IPS-NIHi11 (cell line): ENCODE measurements around the gene NOX3.
"Not testable (repeated sequence)": the region's sequence is repeated elsewhere in the genome, so short reads cannot be mapped to it uniquely, and the experiment has no call there.

Experiments used
- DNase-seq: peaks from one replicate; pipeline ENCODE4 v3.0.0; 2012; ENCODE audit warnings: mixed read lengths, low spot score

Gene NOX3

DNA sequence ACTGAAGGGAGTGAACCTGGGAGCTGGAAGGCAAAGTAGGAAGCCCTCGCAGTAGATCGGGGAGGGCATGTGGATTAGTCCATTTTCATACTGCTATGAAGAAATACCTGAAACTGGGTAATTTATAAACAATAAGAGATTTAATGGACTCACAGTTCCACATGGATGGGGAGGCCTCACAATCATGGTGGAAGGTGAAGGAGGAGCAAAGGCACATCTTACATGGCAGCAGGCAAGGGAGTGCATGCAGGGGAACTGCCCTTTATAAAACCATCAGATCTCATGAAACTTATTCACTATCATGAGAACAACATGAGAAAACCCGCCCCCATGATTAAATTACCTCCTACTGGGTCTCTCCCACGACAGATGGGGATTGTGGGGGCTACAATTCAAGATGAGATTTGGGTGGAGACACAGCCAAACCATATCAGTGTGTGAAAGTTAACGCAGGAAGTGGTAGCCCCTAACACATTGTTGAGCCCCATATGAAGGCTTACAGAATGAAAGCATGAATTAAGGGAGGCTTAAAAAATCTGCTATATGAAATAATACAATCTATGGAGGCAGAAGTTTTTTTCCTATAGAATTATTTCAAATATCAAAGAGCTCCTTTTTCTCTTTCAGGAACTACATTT, 15.5 kb upstream of the NOX3 start:
- not testable (repeated sequence) for DNase-seq

DNA sequence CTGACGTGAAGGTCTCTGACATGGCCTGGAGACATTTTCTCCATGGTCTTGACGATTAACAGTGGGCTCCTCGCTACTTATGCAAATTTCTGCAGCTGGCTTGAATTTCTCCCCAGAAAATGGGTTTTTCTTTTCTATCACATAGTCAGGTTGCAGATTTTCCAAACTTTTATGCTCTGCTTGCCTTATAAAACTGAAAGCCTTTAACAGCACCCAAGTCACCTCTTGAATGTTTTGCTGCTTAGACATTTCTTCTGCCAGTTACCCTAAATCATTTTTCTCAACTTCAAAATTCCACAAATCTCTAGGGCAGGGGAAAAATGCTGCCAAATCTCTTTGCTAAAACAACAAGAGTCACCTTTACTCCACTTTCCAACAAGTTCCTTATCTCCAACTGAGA, 12.9 kb upstream of the NOX3 start:
- DNase-seq = not testable (repeated sequence)

DNA sequence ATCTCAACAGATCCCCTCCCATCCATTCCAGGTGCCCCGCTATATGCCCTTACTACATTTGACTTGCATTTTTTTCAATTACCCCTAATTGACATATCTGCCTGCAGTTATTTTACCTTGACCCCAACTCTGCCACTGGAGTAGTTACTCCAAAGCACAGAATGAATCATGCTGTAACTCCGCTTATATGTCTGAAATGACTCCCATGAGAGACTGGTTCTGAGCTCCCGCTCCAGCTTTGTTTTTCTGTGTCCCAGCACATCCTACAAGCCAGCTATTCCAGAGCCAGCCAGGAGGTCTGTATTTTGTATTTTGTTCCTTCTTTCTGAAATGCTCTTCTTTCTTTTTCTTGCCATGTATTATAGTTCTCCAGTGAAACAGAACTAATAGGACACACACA, 10.9 kb upstream of the NOX3 start:
- no peak for DNase-seq

DNA sequence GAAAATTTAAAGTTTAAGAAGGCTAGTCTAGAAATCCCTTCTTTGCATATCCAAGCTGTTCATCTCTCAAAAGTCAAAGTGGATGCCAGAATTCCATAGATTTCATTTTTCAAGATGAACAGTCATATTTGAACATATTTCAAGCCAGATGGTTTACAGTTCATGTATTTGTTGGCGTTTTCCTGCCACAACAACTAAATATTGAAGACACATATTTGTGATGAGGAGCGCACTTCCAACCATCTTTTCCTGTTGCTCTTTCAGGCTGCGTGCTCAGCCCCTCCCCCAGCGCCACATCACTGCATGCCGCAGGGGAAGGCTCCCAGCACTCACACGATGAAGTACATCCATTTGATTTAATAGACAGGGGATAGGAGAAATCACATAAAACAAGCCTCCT, 5.9 kb upstream of the NOX3 start:
- no peak for DNase-seq

DNA sequence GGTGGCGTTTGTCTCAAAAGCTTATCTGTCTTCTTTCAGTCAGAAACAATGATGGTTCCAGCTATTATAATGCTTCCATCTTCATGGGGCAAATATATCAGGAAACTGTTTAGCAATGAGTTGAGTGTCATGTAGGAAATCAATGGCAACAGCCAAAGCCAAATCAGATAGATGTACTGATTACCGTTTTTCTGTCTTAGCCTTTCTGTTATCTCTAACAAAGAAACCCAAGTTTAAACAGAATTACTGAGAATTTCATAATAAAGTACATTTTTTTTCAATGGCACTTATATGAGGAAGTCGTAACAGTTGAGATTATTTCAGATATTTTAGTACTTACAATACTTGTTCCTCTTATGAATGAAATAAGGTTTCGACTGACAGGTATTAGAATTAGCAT, 1.2 kb downstream of the NOX3 start:
- no peak for DNase-seq

DNA sequence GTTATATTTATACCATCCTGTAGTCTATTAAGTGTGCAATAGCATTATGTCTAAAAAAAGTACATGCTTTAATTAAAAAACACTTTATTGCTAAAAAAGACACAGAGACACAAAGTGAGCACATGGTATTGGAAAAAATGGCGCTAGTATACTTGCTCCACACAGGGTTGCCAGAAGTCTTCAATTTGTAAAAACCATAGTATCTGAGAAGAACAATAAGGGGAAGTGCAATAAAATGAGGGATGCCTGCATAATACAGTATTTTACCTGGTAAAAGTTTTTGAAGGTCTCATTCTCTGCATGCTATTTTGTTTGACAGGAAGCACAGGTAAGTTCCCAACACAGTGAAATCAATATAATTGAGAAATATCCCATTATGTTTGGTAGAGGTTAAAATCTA, 1.6 kb downstream of the NOX3 start:
- DNase-seq = no peak

DNA sequence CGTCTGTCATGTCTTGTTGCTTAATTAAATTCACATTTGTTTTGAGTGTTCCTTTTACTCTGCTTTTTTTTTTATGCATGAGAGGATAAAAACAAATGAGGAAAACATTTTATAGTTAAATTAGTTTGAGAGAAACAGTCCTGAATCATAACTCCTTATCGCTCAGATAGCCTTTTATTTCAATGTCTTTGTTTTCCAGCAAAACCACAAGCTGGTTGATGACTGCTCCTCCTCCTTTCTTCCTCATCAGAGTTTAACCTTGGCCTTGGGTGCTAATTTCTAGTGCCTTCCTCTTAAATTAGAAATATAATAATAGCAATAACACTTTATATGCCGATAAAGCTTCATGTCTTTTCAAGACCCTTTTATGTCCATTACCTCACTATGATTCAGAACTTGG, 3.1 kb downstream of the NOX3 start:
- no peak for DNase-seq

DNA sequence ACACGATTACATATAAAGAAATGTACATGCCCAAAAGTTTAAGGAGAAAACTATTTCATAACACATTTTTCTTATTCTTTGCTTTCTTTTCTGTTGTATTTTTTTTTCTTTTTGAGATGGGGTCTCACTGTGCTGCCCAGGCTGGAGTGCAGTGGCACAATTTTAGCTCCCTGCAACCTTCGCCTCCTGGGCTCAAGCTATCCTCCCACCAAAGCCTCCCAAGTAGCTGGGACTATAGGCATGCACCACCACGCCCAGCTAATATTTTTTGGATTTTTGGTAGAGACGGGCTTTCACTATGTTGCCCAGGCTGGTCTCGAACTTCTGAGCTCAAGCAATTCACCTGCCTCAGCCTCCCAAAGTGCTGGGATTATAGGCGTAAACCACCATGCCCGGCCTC, 4.1 kb downstream of the NOX3 start:
- not testable (repeated sequence) for DNase-seq

DNA sequence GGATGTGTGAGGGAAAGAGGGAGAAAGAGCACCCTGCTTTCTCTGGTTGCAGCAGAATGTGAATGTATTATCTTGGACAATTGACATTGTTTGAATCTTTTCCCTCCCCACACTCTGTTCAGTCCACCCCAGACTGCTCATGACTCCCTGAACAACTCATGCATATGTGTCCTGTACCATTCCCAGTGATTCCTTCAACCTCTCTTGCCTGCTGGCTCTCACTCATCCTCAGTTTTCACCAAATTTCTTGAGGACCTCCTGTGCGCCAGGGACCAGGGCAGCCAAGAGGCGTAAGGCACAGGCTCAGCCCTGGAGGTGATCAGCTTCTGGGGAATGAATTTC, 5.4 kb downstream of the NOX3 start:
- DNase-seq = no peak

DNA sequence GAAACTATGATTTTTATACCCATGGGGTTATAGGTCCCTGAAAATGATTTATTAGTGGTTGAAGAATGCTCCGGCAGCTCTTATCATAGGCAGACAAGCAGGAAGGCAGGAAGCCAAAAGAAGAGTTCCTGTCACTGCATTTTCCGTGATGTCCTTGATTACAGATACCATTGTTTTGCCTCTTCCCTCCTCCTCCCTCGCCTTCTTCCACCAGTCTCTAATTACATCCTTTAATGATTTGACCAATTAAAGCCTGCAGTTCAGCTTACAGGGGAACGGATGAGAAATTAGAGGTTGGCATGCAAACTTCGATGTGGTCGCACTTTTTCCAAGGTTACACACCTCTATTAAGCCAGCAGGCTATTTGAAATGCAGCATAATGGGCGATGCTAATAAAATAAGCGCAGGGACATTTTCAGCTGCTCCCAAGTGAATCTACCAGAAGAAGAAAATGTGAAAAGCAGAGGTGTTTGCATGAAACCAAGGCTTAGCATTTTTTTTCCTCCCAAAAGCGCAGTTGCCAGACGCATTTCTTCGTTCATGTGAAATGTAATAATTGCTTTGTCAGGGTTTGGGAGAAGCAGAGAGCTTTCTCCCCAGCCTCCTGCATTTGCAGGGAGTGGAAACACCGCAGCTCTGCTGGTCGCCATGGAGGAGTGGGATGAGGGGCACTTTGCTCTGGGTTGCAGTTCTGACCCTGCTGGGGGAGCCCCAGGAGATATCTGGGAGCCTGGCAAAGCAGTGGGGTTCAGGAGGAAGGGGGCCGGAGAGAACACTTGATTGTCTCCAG, 6.0 kb downstream of the NOX3 start:
- no peak for DNase-seq

DNA sequence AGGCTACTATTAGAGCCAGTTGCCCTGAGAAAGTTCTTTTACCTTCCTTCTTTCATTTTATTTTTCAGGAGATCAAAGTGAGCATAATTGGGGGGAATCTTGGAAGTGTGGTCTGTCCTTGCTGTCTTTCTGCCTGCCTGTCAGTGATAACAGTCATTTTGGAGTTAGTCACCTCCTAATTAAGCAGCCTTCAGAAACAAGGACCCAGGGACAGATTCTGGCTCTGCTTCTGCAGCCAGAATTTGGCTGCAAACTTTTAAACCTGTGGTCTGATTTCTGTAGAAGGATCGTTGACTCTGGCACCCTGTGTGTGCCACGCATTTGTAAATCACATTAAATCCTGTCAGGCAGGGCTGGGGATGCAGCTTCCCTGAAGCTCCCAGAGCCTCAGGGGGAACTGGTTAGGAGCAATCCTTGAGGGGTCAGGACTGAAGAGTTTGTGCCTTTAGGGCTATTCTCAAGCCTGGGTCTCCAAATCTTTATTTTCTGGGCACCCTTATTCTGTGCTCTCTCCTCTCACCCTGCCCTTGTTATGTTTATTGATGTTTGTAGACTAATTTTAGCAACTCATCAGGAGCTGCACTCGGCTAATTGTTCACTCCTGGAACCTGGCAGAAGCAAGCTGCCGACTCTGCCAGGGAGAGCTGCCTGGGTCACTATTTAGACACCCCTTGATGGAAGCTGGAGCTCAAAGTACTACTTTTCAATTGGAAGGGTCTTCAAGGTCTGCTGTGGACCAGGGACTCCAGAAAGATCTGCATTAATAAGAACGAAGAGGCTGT, 6.8 kb downstream of the NOX3 start:
- no peak for DNase-seq

DNA sequence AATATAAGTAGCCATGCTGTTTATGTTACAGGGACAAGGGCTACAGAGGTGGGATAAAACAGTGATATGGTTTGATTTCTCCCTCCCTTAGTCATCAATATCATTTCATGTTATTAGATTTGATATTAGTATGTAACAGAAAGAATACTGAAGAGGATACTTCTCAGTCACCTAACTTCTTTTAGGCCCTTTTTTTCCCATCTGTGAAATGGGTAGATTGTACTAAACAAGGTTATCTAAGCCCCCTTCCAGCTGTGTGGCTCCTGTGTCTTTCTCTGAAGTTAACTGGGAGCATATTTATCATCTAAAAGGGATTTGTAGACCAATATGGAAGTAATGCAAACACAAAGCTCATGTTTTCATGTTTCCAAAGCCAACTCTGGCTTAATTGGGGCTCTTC, 7.7 kb downstream of the NOX3 start:
- no peak for DNase-seq

DNA sequence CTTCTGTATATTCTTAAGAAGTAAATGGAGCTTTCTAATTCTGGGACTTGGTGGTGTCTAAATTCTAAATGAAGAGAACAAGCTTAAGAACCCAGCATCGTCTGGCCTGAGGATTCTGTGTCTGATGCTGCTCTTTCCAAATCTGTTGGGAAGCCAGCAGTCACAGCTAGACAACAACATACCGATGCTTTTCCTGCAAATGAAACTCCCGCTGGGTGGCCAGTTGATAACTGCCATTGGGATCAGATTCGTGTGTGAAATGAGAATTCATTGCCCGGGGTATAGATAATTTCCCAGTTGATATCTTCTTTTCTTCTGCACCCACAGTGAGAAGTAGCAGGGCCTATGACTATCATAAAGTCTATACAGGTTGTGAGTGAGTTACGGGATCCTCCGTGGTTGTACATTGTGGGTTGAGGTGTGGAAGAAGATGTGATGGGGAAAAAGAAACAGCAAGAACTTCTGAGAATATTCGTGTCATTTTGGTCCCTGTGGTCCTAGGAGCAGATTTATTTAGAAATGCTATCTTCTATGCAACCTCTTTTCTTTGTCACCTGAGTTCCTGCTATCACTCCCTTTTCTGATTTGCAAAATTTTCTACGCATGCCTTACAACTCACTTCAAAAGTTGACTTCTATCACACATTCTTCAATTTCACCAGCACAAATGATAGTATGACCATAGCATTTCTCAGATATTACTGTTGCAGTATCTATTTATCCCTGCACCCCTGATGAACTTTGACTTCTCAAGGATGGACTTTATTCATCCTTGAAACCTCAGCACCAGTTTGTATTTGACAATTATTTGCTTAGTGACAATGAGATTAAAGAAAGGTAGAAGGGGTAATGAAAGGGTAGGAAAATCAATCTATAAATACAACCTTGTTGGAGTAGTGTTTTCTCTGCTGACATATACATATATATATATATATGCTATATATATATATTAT, 10.4 kb downstream of the NOX3 start:
- no peak for DNase-seq

DNA sequence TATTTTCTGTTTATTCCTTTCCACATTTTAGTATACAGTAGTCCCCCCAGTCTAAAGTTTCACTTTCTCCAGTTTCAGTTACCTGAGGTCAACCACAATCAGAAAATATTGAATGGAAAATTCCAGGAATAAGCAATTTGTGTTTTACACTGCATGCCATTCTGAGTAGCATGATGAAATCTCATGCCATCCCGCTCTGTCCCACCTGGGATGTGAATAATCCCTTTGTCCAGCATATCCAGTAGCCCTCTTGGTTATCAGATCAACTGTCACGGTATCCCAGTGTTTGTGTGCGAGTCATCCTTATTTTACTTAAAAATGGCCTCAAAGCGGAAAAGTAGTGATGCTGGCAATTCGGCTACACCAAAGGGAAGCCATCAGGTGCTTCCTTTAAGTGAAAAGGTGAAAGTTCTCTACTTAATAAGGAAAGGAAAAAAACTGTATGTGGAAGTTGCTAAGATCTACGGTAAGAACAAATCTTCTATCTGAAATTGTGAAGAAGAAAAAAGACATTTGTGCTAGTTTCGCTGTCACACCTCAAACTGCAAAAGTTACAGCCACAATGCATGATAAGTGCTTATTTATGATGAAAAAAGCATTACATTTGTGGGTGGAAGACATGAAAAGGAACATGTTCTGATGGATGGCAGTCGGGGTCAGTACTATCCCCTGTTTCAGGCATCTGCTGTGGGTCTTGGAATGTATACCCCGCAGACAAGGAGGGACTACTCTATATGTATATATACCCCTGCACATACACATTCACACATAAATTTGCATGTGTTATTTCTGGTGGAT, 11.3 kb downstream of the NOX3 start:
- DNase-seq = no peak

DNA sequence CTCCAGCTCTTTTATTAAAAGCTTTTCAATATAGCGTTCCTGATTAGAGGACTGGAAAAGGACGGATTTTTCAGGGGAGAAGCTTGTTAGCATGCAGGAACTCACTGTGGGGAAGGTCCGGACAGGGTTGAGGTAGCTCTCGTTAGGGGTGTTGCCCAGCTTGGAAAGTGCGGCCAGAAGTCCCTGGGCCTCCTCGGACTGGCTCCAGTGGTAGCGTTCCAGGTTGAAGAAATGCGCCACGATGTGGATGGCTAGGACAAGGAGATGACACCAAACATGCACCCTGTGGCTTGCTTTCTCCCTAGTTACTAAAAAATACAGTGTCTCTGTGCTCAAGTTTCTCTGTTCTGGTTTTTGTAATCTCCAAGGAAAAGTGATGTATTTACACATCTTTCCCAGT, 12.5 kb downstream of the NOX3 start:
- DNase-seq = no peak

DNA sequence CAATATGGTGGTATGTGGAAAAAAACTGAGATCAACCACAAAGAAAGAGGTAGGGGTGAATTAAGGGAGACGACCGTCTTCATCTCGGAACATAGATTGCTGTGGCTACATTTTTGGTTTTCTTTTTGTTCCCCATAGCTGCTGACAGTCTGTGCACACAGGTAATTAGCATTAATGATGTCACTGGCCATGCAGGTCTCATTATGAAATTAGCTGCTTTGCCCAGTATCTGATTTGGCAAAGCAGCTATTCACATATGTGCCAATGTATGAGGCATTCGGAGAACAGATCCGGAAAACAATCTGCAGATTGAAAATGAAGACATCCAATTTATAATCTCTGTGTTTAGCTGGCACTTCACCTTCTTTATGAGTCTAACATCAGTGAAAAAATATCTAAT, 13.1 kb downstream of the NOX3 start:
- DNase-seq = no peak

DNA sequence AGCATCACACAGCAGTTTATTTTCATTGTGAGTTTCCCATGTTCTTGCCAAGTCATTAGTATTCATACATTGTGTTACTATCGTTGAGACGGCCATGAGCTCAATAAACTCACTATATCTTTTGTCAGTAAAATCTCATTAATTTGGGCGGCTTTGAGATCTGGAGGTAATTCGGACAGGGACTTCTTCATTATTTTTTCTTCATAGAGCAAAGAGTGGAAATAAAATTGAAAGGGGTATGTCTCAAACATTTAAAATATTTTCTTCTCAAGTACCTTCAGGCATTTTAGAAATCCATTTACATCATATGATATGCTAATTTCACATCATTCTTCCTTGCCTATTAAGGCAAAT, 14.6 kb downstream of the NOX3 start:
- no peak for DNase-seq

DNA sequence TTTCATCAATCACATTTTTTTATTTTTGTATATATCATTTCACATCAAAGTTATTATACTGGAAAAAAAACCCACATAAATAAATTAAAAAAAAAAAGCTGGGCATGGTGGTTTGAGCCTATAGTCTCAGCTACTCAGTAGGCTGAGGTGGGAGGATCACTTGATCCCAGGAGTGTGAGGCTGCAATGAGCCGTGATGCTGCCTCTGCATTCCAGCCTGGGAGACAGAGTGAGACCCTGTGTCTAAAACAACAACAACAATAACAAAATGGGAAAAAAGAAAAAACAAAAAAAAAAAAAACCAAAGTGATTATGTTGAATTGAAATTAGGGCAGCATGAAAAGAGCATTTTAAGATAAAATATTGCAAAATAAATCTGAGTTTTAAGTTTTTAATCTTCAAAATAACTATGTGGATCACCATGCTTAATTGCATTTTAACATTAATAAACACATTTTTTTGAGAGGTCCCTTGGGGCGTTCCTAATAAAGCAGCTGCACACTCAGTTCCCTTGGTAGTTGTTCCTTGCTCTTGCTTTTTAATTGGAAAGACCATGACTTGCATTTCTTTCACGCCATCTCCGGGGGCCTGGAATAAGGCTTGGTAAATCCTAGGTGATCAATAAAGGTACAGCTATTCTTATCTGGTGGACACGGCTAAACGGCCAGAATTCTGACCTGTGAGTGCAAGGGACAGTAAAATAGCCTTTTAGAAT, 15.1 kb downstream of the NOX3 start:
- no peak for DNase-seq

DNA sequence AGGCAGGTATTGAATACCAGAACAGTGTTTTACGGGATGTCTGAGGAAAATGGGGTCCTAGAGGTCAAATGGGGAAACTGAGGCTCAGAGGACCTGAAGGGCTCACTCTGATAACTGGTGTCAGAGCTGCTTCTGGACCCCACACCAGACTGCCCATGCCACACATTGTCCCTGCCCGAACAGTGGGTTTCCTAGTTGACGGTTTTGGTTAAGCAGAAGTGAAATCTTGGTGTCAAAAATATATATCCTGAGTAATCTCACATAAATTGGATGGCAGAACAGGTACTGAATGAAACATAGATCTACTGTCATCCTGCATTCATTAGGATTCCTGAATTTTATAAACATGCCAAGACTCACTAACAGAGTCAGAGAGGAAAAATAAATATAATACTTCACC, 16.3 kb downstream of the NOX3 start:
- DNase-seq = no peak

DNA sequence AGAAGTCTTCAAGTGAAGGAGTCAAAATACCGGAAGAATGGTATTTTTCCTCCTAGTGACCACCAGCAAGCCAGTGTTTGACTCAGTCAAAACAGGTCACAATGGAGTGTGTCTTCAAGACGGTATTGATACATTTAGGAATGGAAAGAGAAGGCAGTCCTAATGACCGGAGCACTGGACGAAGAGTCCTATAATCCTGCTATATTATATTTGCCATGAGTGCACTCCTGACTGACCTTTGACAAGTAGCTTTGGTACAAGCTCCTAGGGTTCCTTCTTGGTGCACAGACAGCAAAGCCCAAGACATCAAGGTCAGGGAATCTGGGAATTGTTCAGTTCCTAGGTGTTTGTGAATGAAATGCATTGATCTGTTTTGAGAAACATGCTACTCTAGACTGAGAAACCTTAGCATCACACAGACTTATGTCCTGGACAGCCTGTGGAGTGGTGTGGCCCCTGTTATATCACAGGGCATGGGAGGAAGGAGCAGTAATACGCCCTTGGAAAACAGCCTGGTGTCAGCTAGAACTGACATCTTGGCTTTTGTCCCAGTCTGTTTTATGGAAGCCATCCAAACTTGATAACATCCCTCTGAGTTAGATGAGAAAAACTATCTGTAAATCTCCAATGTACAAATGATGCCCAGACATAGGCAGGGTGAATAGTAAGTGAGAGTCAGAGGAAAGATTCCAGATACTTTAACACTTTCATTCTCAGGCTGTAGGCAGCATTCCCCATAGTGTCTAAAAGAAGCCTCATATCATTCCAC, 18.5 kb downstream of the NOX3 start:
- DNase-seq = no peak
